ENCODE results near the gene TMCO2.

Gene TMCO2

GRCh38 chr1:40266786-40267535 is 19.2 kb downstream of the TMCO2 start:
- peak; percentile 73 for DNase-seq (ENCODE audit: low read depth)
- H3K4me3 ChIP-seq (ENCODE audit: low read length), result no peak overlapping the region
- TF ChIP-seq CTCF (IDR thresholded peaks at IDR 0.05; ENCODE audit: insufficient read depth, low read depth, low read length, missing control alignments), result no peak

- TF ChIP-seq CTCF (IDR thresholded peaks at IDR 0.05; ENCODE audit: insufficient read depth, low read depth, low read length, missing control alignments), result no peak
- peak; percentile 83 for DNase-seq (ENCODE audit: low read depth)
- no peak overlapping the region for H3K4me3 ChIP-seq (ENCODE audit: low read length)
Observed at GRCh38 chr1:40267767-40268187, 20.0 kb downstream of the TMCO2 start.

GRCh38 chr1:40268211-40268610 is 20.5 kb downstream of the TMCO2 start:
- no peak for TF ChIP-seq CTCF (IDR thresholded peaks at IDR 0.05; ENCODE audit: insufficient read depth, low read depth, low read length, missing control alignments)
- no peak overlapping the region for H3K4me3 ChIP-seq (ENCODE audit: low read length)
- no peak for DNase-seq (ENCODE audit: low read depth)

GRCh38 chr1:40270152-40270834 is 22.6 kb downstream of the TMCO2 start:
- peak; percentile 84 for DNase-seq (ENCODE audit: low read depth)
- TF ChIP-seq CTCF (IDR thresholded peaks at IDR 0.05; ENCODE audit: insufficient read depth, low read depth, low read length, missing control alignments), result no peak
- H3K4me3 ChIP-seq (ENCODE audit: low read length), result no peak overlapping the region

- H3K4me3 ChIP-seq (ENCODE audit: low read length), result no peak overlapping the region
- no peak for DNase-seq (ENCODE audit: low read depth)
- no peak for TF ChIP-seq CTCF (IDR thresholded peaks at IDR 0.05; ENCODE audit: insufficient read depth, low read depth, low read length, missing control alignments)
Observed at GRCh38 chr1:40272653-40273213, 25.0 kb downstream of the TMCO2 start.

GRCh38 chr1:40273547-40274166 is 25.9 kb downstream of the TMCO2 start:
- TF ChIP-seq CTCF (IDR thresholded peaks at IDR 0.05; ENCODE audit: insufficient read depth, low read depth, low read length, missing control alignments), result no peak
- no peak overlapping the region for H3K4me3 ChIP-seq (ENCODE audit: low read length)
- no peak for DNase-seq (ENCODE audit: low read depth)

Measured in epithelial cell of esophagus (primary cell).